K562 (cell line): ENCODE data around the gene SNRNP48. TPM values are rescaled to one million over a fixed set of nuclear protein-coding genes. Genes with fewer than 3 reads are reported as not detected.

Experiments used
- BCLAF1 ChIP-seq, 2 experiments: fragments of 450-650 bp in 1 of 2; IDR thresholded peaks; 2 replicates each; pipeline ENCODE4 v1.6.1; 2011 to 2017; ENCODE audit warnings: low read depth in 2 of 2, antibody characterized with exemption in 1 of 2, borderline replicate concordance in 1 of 2, low read length in 1 of 2, mild to moderate bottlenecking in 1 of 2, mixed read lengths in 1 of 2; ENCODE audit not compliant: control insufficient read depth in 1 of 2
- CREB3L1 ChIP-seq: fragments of 450-650 bp; IDR thresholded peaks from 2 replicates; pipeline ENCODE4 v1.6.1; 2014; ENCODE audit warnings: low read depth, mild to moderate bottlenecking, moderate library complexity, borderline replicate concordance
- E2F5 ChIP-seq: sonication (generic); formaldehyde crosslinking; IDR thresholded peaks from 2 replicates; pipeline ENCODE4 v1.8.0; 2022; ENCODE audit warnings: mild to moderate bottlenecking, missing genetic modification reagents
- EP300 ChIP-seq: IDR thresholded peaks from 2 replicates; pipeline ENCODE4 v1.6.1; 2012; ENCODE audit warnings: low read length, improper control_type of control experiment
- ESRRA ChIP-seq: fragments of 450-650 bp; IDR thresholded peaks from 2 replicates; pipeline ENCODE4 v1.6.1; 2014; ENCODE audit warnings: low read depth, mild to moderate bottlenecking, moderate library complexity, borderline replicate concordance
- RHOXF2B ChIP-seq: fragments of 250-450 bp; sonication (Bioruptor Pico); conservative IDR thresholded peaks from 2 replicates; pipeline ENCODE4 v1.5.1; 2021
- SMAD4 ChIP-seq: fragments of 250-450 bp; sonication (Bioruptor Pico); conservative IDR thresholded peaks from 2 replicates; pipeline ENCODE4 v1.8.0; 2021; ENCODE audit warnings: inconsistent platforms, mild to moderate bottlenecking, moderate library complexity
- SREBF2 ChIP-seq: sonication (generic); formaldehyde crosslinking; IDR thresholded peaks from 2 replicates; pipeline ENCODE4 v1.4.0; 2020; ENCODE audit warnings: mild to moderate bottlenecking, missing genetic modification reagents
- STAT6 ChIP-seq: sonication (generic); formaldehyde crosslinking; IDR thresholded peaks from 2 replicates; pipeline ENCODE4 v1.8.1; 2023; ENCODE audit warnings: mild to moderate bottlenecking, missing genetic modification reagents
- TBP ChIP-seq: optimal IDR thresholded peaks from 2 replicates; pipeline ENCODE3; 2011; ENCODE audit warnings: low read depth, low read length, improper control_type of control experiment
- ZC3H8 ChIP-seq: fragments of 450-650 bp; IDR thresholded peaks from 2 replicates; pipeline ENCODE4 v1.6.1; 2017
- ZNF212 ChIP-seq: fragments of 450-650 bp; formaldehyde crosslinking; IDR thresholded peaks from 2 replicates; pipeline ENCODE4 v1.4.0; 2020; ENCODE audit warnings: mild to moderate bottlenecking
- ZNF239 ChIP-seq: fragments of 250-450 bp; sonication (Bioruptor Pico); IDR thresholded peaks from 2 replicates; pipeline ENCODE4 v1.4.0; 2020; ENCODE audit warnings: mild to moderate bottlenecking
- polyA plus RNA-seq, 8 experiments: library from polyadenylated mRNA; depleted of rRNA in 4 of 8; stranded (reverse) in 5 of 8; unstranded in 3 of 8; fragments of >200 nt; fragmentation: Nextera tagmentation in 2 of 8; fragmentation: Illumina TruSeq in 1 of 8; extraction: Ambion mirVana in 2 of 8; extraction: Trizol in 1 of 8; gene quantifications; 2 replicates each; pipeline versions ENCODE4 v1.2.1 to v1.2.3, GENCODE V29; 2011 to 2014; ENCODE audit warnings: inconsistent platforms in 1 of 8, missing spikeins in 1 of 8
- total RNA-seq, 7 experiments: library from RNA; depleted of rRNA in 6 of 7; stranded (reverse); fragments of >200 nt in 6 of 7; fragmentation: Illumina TruSeq in 2 of 7; extraction: Trizol in 2 of 7; gene quantifications; 2 replicates each; pipeline versions ENCODE4 v1.2.1 to v1.2.3, GENCODE V29; 2011 to 2021; ENCODE audit warnings: low replicate concordance in 1 of 7
- TF ChIP-seq, protein P1 (sequence below), 2 experiments: IDR thresholded peaks in 1 of 2; conservative IDR thresholded peaks in 1 of 2; 2 replicates each; pipeline ENCODE4 v1.6.1; 2016; ENCODE audit warnings: low read depth in 2 of 2, mild to moderate bottlenecking in 1 of 2, missing compliant biosample characterization in 1 of 2, missing genetic modification characterization in 1 of 2, moderate library complexity in 1 of 2

SNRNP48 gene
- total and polyA plus RNA-seq, 9 of the 15 experiments (the other 6 are each of a cell fraction or from before 2014, with no cell fraction given), result 6.2 to 32.9 (median 18.6) TPM

GRCh38 chr6:7589949-7590917, at the start of gene SNRNP48 (continued):
- TF ChIP-seq, protein P1, sequence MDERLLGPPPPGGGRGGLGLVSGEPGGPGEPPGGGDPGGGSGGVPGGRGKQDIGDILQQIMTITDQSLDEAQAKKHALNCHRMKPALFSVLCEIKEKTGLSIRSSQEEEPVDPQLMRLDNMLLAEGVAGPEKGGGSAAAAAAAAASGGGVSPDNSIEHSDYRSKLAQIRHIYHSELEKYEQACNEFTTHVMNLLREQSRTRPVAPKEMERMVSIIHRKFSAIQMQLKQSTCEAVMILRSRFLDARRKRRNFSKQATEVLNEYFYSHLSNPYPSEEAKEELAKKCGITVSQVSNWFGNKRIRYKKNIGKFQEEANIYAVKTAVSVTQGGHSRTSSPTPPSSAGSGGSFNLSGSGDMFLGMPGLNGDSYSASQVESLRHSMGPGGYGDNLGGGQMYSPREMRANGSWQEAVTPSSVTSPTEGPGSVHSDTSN (CRISPR knock-in tag; IDR thresholded peaks at IDR 0.05; ENCODE audit: low read depth), result no peak
- TF ChIP-seq, protein P1 (tag; conservative IDR thresholded peaks at IDR 0.05; ENCODE audit: low read depth), result no peak
- no peak for TF ChIP-seq SMAD4 (CRISPR knock-in tag)
- TF ChIP-seq RHOXF2B (CRISPR knock-in tag), result no peak
- TF ChIP-seq ZC3H8, result no peak
- 0 out of 2 replicates have a peak, but pooled peaks have one; percentile 38 for TF ChIP-seq SREBF2 (CRISPR knock-in tag)
- TF ChIP-seq ZNF239 (CRISPR knock-in tag), result no peak
- no peak; the same call in 1 of the 2 replicates for TF ChIP-seq E2F5 (CRISPR knock-in tag)
- TF ChIP-seq EP300, result no peak
- TF ChIP-seq STAT6, result no peak
- TF ChIP-seq ESRRA, result peak; percentile 66; the same call in 1 of the 2 replicates
- no peak for TF ChIP-seq BCLAF1 (IDR thresholded peaks at IDR 0.05; ENCODE audit: borderline replicate concordance in 1 of 2, control insufficient read depth in 1 of 2, low read depth in 2 of 2, low read length in 1 of 2)
- no peak for TF ChIP-seq ZNF212 (CRISPR knock-in tag)
- peak; percentile 32; the same call in 1 of the 2 replicates for TF ChIP-seq CREB3L1
- peak; percentile 85 for TF ChIP-seq TBP
